ENCODE data around the gene MTO1. TPM values are rescaled to one million over a fixed set of nuclear protein-coding genes. Genes with fewer than 3 reads are reported as not detected.

MTO1 gene
- total RNA-seq, 1 experiment from 2014 or later: 32.4 TPM

GRCh38 chr6:73515204-73515655 lies 53.7 kb downstream of the MTO1 start:
- ATAC-seq (no peak), DNase-seq (ENCODE audit: low spot score) (no peak)
- Mint-ChIP-seq H3K27ac (peak overlapping the region; percentile 98), H3K36me3 (peaks cover 56% of the 10 kb centered on the region), H3K4me3 (no peak overlapping the region), H3K27me3 (ENCODE audit: low read depth) (peaks cover 5% of the 10 kb centered on the region; the same call in 1 of the 2 replicates), H3K4me1 (peaks cover 48% of the 10 kb centered on the region), H3K9me3 (no peaks in the 10 kb centered on the region)
- POLR2A ChIA-PET: interaction anchor here (0.5 to 2.8 kb wide), 4 partner anchors 60 to 75 kb away, joined by 3 to 11 read pairs (median 3); no protein-coding TSS in a partner anchor
- TF ChIP-seq NR3C1 (CRISPR knock-in tag; conservative IDR thresholded peaks at IDR 0.05; ENCODE audit: low read depth) (no peak), JAZF1 (CRISPR knock-in tag; IDR thresholded peaks at IDR 0.05) (no peak), TCF7 (CRISPR knock-in tag; IDR thresholded peaks at IDR 0.05; ENCODE audit: low read depth) (no peak), OVOL2 (CRISPR knock-in tag; IDR thresholded peaks at IDR 0.05; ENCODE audit: borderline replicate concordance) (no peak), PRRX2 (CRISPR knock-in tag; IDR thresholded peaks at IDR 0.05) (peak; percentile 87; the same call in 1 of the 2 replicates), KAT7 (CRISPR knock-in tag; IDR thresholded peaks at IDR 0.05; ENCODE audit: borderline replicate concordance) (0 out of 2 replicates have a peak, but pooled peaks have one; percentile 14), CTCF (IDR thresholded peaks at IDR 0.05) (0 out of 2 replicates have a peak, but pooled peaks have one; percentile 9), PREB (CRISPR knock-in tag; IDR thresholded peaks at IDR 0.05; ENCODE audit: borderline replicate concordance) (0 out of 2 replicates have a peak, but pooled peaks have one; percentile 10), ESRRA (CRISPR knock-in tag; IDR thresholded peaks at IDR 0.05; ENCODE audit: borderline replicate concordance) (no peak), AFF4 (CRISPR knock-in tag; IDR thresholded peaks at IDR 0.05; ENCODE audit: borderline replicate concordance) (no peak)
- TF ChIP-seq, protein P1, sequence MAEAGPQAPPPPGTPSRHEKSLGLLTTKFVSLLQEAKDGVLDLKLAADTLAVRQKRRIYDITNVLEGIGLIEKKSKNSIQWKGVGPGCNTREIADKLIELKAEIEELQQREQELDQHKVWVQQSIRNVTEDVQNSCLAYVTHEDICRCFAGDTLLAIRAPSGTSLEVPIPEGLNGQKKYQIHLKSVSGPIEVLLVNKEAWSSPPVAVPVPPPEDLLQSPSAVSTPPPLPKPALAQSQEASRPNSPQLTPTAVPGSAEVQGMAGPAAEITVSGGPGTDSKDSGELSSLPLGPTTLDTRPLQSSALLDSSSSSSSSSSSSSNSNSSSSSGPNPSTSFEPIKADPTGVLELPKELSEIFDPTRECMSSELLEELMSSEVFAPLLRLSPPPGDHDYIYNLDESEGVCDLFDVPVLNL (CRISPR knock-in tag; IDR thresholded peaks at IDR 0.05; ENCODE audit: borderline replicate concordance, low read depth): no peak
- TF ChIP-seq, protein P2, sequence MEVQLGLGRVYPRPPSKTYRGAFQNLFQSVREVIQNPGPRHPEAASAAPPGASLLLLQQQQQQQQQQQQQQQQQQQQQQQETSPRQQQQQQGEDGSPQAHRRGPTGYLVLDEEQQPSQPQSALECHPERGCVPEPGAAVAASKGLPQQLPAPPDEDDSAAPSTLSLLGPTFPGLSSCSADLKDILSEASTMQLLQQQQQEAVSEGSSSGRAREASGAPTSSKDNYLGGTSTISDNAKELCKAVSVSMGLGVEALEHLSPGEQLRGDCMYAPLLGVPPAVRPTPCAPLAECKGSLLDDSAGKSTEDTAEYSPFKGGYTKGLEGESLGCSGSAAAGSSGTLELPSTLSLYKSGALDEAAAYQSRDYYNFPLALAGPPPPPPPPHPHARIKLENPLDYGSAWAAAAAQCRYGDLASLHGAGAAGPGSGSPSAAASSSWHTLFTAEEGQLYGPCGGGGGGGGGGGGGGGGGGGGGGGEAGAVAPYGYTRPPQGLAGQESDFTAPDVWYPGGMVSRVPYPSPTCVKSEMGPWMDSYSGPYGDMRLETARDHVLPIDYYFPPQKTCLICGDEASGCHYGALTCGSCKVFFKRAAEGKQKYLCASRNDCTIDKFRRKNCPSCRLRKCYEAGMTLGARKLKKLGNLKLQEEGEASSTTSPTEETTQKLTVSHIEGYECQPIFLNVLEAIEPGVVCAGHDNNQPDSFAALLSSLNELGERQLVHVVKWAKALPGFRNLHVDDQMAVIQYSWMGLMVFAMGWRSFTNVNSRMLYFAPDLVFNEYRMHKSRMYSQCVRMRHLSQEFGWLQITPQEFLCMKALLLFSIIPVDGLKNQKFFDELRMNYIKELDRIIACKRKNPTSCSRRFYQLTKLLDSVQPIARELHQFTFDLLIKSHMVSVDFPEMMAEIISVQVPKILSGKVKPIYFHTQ (CRISPR knock-in tag; IDR thresholded peaks at IDR 0.05): peak; percentile 88; the same call in 1 of the 2 replicates
- TF ChIP-seq, protein P3, sequence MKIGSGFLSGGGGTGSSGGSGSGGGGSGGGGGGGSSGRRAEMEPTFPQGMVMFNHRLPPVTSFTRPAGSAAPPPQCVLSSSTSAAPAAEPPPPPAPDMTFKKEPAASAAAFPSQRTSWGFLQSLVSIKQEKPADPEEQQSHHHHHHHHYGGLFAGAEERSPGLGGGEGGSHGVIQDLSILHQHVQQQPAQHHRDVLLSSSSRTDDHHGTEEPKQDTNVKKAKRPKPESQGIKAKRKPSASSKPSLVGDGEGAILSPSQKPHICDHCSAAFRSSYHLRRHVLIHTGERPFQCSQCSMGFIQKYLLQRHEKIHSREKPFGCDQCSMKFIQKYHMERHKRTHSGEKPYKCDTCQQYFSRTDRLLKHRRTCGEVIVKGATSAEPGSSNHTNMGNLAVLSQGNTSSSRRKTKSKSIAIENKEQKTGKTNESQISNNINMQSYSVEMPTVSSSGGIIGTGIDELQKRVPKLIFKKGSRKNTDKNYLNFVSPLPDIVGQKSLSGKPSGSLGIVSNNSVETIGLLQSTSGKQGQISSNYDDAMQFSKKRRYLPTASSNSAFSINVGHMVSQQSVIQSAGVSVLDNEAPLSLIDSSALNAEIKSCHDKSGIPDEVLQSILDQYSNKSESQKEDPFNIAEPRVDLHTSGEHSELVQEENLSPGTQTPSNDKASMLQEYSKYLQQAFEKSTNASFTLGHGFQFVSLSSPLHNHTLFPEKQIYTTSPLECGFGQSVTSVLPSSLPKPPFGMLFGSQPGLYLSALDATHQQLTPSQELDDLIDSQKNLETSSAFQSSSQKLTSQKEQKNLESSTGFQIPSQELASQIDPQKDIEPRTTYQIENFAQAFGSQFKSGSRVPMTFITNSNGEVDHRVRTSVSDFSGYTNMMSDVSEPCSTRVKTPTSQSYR (CRISPR knock-in tag; IDR thresholded peaks at IDR 0.05): no peak
- TF ChIP-seq, protein P4, sequence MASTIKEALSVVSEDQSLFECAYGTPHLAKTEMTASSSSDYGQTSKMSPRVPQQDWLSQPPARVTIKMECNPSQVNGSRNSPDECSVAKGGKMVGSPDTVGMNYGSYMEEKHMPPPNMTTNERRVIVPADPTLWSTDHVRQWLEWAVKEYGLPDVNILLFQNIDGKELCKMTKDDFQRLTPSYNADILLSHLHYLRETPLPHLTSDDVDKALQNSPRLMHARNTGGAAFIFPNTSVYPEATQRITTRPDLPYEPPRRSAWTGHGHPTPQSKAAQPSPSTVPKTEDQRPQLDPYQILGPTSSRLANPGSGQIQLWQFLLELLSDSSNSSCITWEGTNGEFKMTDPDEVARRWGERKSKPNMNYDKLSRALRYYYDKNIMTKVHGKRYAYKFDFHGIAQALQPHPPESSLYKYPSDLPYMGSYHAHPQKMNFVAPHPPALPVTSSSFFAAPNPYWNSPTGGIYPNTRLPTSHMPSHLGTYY (CRISPR knock-in tag; IDR thresholded peaks at IDR 0.05): no peak; the same call in 1 of the 2 replicates
- CTCF ChIA-PET: interaction anchor here (0.9 to 1.6 kb wide), 3 partner anchors 14 to 138 kb away, joined by 3 to 8 read pairs (median 3); partner anchors contain the start of gene SLC17A5

Measured in WTC11 (cell line).